Mesenchymal stem cell (in vitro differentiated cells and primary cell): ENCODE results near the gene WTAP.
"Not testable (repeated sequence)": the region's sequence is repeated elsewhere in the genome, so short reads cannot be mapped to it uniquely, and the experiment has no call there.

Source experiments
- DNase-seq: peaks from one replicate; pipeline ENCODE4 v3.0.0-alpha.2; 2013
- H2AFZ ChIP-seq: one replicate; pipeline ENCODE4 v1.6.1; 2013; ENCODE audit warnings: low read depth, mild to moderate bottlenecking, control low read depth, inconsistent platforms, low read length, moderate library complexity
- H2AK5ac ChIP-seq: 2 replicates; pipeline ENCODE4 v1.6.1; 2013; ENCODE audit warnings: low read length, moderate library complexity, mild to moderate bottlenecking, inconsistent platforms; ENCODE audit not compliant: severe bottlenecking
- H2BK120ac ChIP-seq: one replicate; pipeline ENCODE4 v1.6.1; 2013; ENCODE audit warnings: low read depth, mild to moderate bottlenecking, inconsistent platforms, low read length, moderate library complexity
- H2BK12ac ChIP-seq, 2 experiments: one replicate each; pipeline ENCODE4 v1.6.1; 2013; ENCODE audit warnings: inconsistent platforms in 2 of 2, low read length in 2 of 2, mild to moderate bottlenecking in 2 of 2, moderate library complexity in 2 of 2, control low read depth in 1 of 2
- H2BK15ac ChIP-seq: one replicate; pipeline ENCODE4 v1.6.1; 2013; ENCODE audit warnings: mild to moderate bottlenecking, low read depth, inconsistent platforms; ENCODE audit not compliant: poor library complexity, severe bottlenecking
- H2BK5ac ChIP-seq: 2 replicates; pipeline ENCODE4 v1.6.1; 2013; ENCODE audit warnings: low read depth, mild to moderate bottlenecking, low read length, control low read depth, inconsistent platforms; ENCODE audit not compliant: poor library complexity, severe bottlenecking
- H3K14ac ChIP-seq, 2 experiments: one replicate each; pipeline ENCODE4 v1.6.1; 2013; ENCODE audit warnings: inconsistent platforms in 2 of 2, low read length in 2 of 2, control low read depth in 1 of 2, mild to moderate bottlenecking in 1 of 2, moderate library complexity in 1 of 2
- H3K18ac ChIP-seq, 2 experiments: one replicate each; pipeline ENCODE4 v1.6.1; 2013; ENCODE audit warnings: inconsistent platforms in 2 of 2, low read length in 2 of 2, control low read depth in 1 of 2, low read depth in 1 of 2, mild to moderate bottlenecking in 1 of 2
- H3K23ac ChIP-seq, 2 experiments: one replicate each; pipeline ENCODE4 v1.6.1; 2013; ENCODE audit warnings: inconsistent platforms in 2 of 2, low read length in 2 of 2, mild to moderate bottlenecking in 2 of 2, moderate library complexity in 2 of 2, control low read depth in 1 of 2
- H3K27ac ChIP-seq: 2 replicates; pipeline ENCODE4 v1.5.1; 2013; ENCODE audit warnings: mild to moderate bottlenecking, moderate library complexity, low read length, control low read depth, inconsistent platforms; ENCODE audit not compliant: poor library complexity, severe bottlenecking
- H3K27me3 ChIP-seq, 2 experiments: 2 replicates each; pipeline versions ENCODE4 v1.6.1 to v1.7.0; 2013; ENCODE audit warnings: low read length in 2 of 2, mild to moderate bottlenecking in 2 of 2, moderate library complexity in 2 of 2, control low read depth in 1 of 2, inconsistent platforms in 1 of 2; ENCODE audit not compliant: control insufficient read depth in 1 of 2, insufficient read depth in 1 of 2
- H3K36me3 ChIP-seq, 2 experiments: 2 replicates each; pipeline versions ENCODE4 v1.6.1 to v1.7.0; 2013; ENCODE audit warnings: low read length in 2 of 2, control low read depth in 1 of 2, inconsistent platforms in 1 of 2, low read depth in 1 of 2, mild to moderate bottlenecking in 1 of 2; ENCODE audit not compliant: insufficient read depth in 2 of 2, control insufficient read depth in 1 of 2
- H3K4ac ChIP-seq, 2 experiments: one replicate each; pipeline ENCODE4 v1.6.1; 2013; ENCODE audit warnings: inconsistent platforms in 2 of 2, low read length in 2 of 2, mild to moderate bottlenecking in 2 of 2, moderate library complexity in 2 of 2, control low read depth in 1 of 2, low read depth in 1 of 2
- H3K4me1 ChIP-seq: 2 replicates; pipeline ENCODE4 v1.6.1; 2013; ENCODE audit warnings: low read depth, low read length, control low read depth; ENCODE audit not compliant: control insufficient read depth, insufficient read depth
- H3K4me2 ChIP-seq: 2 replicates; pipeline ENCODE4 v1.6.1; 2013; ENCODE audit warnings: low read length, mild to moderate bottlenecking, inconsistent platforms; ENCODE audit not compliant: poor library complexity, severe bottlenecking
- H3K4me3 ChIP-seq, 2 experiments: 2 replicates each; pipeline versions ENCODE4 v1.5.1 to v1.7.0; 2013; ENCODE audit warnings: low read length in 2 of 2, mild to moderate bottlenecking in 2 of 2, control low read depth in 1 of 2, low read depth in 1 of 2; ENCODE audit not compliant: insufficient read depth in 1 of 2
- H3K79me1 ChIP-seq: replicated peaks from 2 replicates; pipeline ENCODE4 v1.6.1; 2013; ENCODE audit warnings: mild to moderate bottlenecking, control low read depth, low read length, inconsistent platforms; ENCODE audit not compliant: poor library complexity, severe bottlenecking
- H3K9ac ChIP-seq: 2 replicates; pipeline ENCODE4 v1.7.0; 2013; ENCODE audit warnings: mild to moderate bottlenecking, low read length, moderate library complexity
- H3K9me3 ChIP-seq: 2 replicates; pipeline ENCODE4 v1.7.0; 2013; ENCODE audit warnings: mild to moderate bottlenecking, low read length; ENCODE audit not compliant: control insufficient read depth
- H4K8ac ChIP-seq: one replicate; pipeline ENCODE4 v1.6.1; 2013; ENCODE audit warnings: inconsistent platforms, mild to moderate bottlenecking, low read length, moderate library complexity
- H4K91ac ChIP-seq: one replicate; pipeline ENCODE4 v1.6.1; 2013; ENCODE audit warnings: mild to moderate bottlenecking, low read length, inconsistent platforms
- WGBS: methylation state at CpG from one replicate; pipeline ENCODE4 v1.1.7; 2013; ENCODE audit warnings: mixed read lengths; 5-methylcytosine and 5-hydroxymethylcytosine counted together

Gene WTAP

GRCh38 chr6:159687341-159687740, 40.0 kb upstream of the WTAP start:
- no peak overlapping the region for H2BK5ac ChIP-seq
- no peak overlapping the region for H2BK15ac ChIP-seq
- no peak overlapping the region for H2BK12ac ChIP-seq
- no peak overlapping the region for H4K8ac ChIP-seq
- no peak overlapping the region for H2BK120ac ChIP-seq
- H3K27me3 ChIP-seq = no peaks in the 10 kb centered on the region
- H3K14ac ChIP-seq = no peak overlapping the region
- H3K23ac ChIP-seq = no peak overlapping the region
- peaks cover 8% of the 10 kb centered on the region for H3K4me1 ChIP-seq
- no peak overlapping the region for H3K18ac ChIP-seq
- peak overlapping the region in 1 of 2 experiments; percentile 54 for H3K4me3 ChIP-seq
- H3K9me3 ChIP-seq = no peaks in the 10 kb centered on the region
- WGBS = over 99% methylated on average over 6 of the region's 9 CpGs
- no peak overlapping the region for H2AFZ ChIP-seq
- no peak overlapping the region for H4K91ac ChIP-seq
- peak; percentile 18 for DNase-seq
- H3K4me2 ChIP-seq = no peak overlapping the region
- peaks cover 23 to 97% of the 10 kb centered on the region in 2 experiments for H3K36me3 ChIP-seq
- H3K9ac ChIP-seq = peak overlapping the region; percentile 50
- H3K27ac ChIP-seq = no peak overlapping the region
- H3K4ac ChIP-seq = no peak overlapping the region
- peaks cover 23% of the 10 kb centered on the region for H3K79me1 ChIP-seq
- no peak overlapping the region for H2AK5ac ChIP-seq

- Histone ChIP-seq H4K8ac (no peak overlapping the region), H2BK5ac (no peak overlapping the region), H3K9me3 (no peaks in the 10 kb centered on the region), H2AFZ (no peak overlapping the region), H2BK12ac (no peak overlapping the region), H2AK5ac (peak overlapping the region; percentile 45), H3K4me2 (no peak overlapping the region), H3K4ac (no peak overlapping the region), H3K18ac (no peak overlapping the region), H3K27me3 (no peaks in the 10 kb centered on the region), H3K4me3 (peak overlapping the region in 1 of 2 experiments; percentile 94), H3K9ac (peak overlapping the region; percentile 94), H4K91ac (no peak overlapping the region), H3K27ac (no peak overlapping the region), H3K23ac (no peak overlapping the region), H2BK120ac (no peak overlapping the region), H2BK15ac (no peak overlapping the region), H3K79me1 (peaks cover 22% of the 10 kb centered on the region), H3K4me1 (peaks cover 7% of the 10 kb centered on the region), H3K14ac (no peak overlapping the region), H3K36me3 (peaks cover 18 to 88% of the 10 kb centered on the region in 2 experiments)
- 95% methylated on average over 5 of the region's 5 CpGs for WGBS
- DNase-seq = no peak
Measured at GRCh38 chr6:159688266-159688905, 38.9 kb upstream of the WTAP start.

GRCh38 chr6:159689001-159689400, 38.3 kb upstream of the WTAP start:
- no peak overlapping the region for H4K8ac ChIP-seq
- H4K91ac ChIP-seq = peak overlapping the region; percentile 7
- no peak overlapping the region for H3K23ac ChIP-seq
- no peaks in the 10 kb centered on the region for H3K9me3 ChIP-seq
- H3K18ac ChIP-seq = no peak overlapping the region
- peaks cover 18 to 82% of the 10 kb centered on the region in 2 experiments for H3K36me3 ChIP-seq
- H3K27ac ChIP-seq = no peak overlapping the region
- peak overlapping the region in 1 of 2 experiments; percentile 94 for H3K4me3 ChIP-seq
- H3K79me1 ChIP-seq = peaks cover 21% of the 10 kb centered on the region
- peaks cover 9% of the 10 kb centered on the region for H3K4me1 ChIP-seq
- peak overlapping the region; percentile 94 for H3K9ac ChIP-seq
- H2BK120ac ChIP-seq = no peak overlapping the region
- no peak overlapping the region for H2BK5ac ChIP-seq
- H3K4ac ChIP-seq = no peak overlapping the region
- no peak overlapping the region for H3K4me2 ChIP-seq
- no peak overlapping the region for H2BK15ac ChIP-seq
- peak; percentile 18 for DNase-seq
- H3K27me3 ChIP-seq = no peaks in the 10 kb centered on the region
- H3K14ac ChIP-seq = no peak overlapping the region
- H2BK12ac ChIP-seq = no peak overlapping the region
- 94% methylated on average over 6 of the region's 6 CpGs for WGBS
- H2AK5ac ChIP-seq = no peak overlapping the region
- H2AFZ ChIP-seq = no peak overlapping the region

- not testable (repeated sequence) for H3K18ac ChIP-seq, H3K14ac ChIP-seq, H3K4me2 ChIP-seq, H2BK5ac ChIP-seq, H2BK15ac ChIP-seq, H2BK120ac ChIP-seq, H2AFZ ChIP-seq, H2AK5ac ChIP-seq, H2BK12ac ChIP-seq, H3K9me3 ChIP-seq, H4K8ac ChIP-seq, H4K91ac ChIP-seq, H3K27me3 ChIP-seq, H3K4ac ChIP-seq, H3K27ac ChIP-seq, H3K23ac ChIP-seq
- Histone ChIP-seq H3K36me3 (peaks cover 18 to 74% of the 10 kb centered on the region in 2 experiments), H3K79me1 (peaks cover 24% of the 10 kb centered on the region), H3K4me1 (peaks cover 14% of the 10 kb centered on the region), H3K9ac (peak overlapping the region; percentile 94), H3K4me3 (peak overlapping the region in 1 of 2 experiments; percentile 94)
- WGBS = 97% methylated on average over 13 of the region's 13 CpGs
- DNase-seq = peak; percentile 9
Measured at GRCh38 chr6:159690135-159690534, 37.2 kb upstream of the WTAP start.
